ENCODE results near the gene MYO1C. TPM values are rescaled to one million over a fixed set of nuclear protein-coding genes. Genes with fewer than 3 reads are reported as not detected.
"Not testable (repeated sequence)": the region's sequence is repeated elsewhere in the genome, so short reads cannot be mapped to it uniquely, and the experiment has no call there.

MYO1C gene, protein sequence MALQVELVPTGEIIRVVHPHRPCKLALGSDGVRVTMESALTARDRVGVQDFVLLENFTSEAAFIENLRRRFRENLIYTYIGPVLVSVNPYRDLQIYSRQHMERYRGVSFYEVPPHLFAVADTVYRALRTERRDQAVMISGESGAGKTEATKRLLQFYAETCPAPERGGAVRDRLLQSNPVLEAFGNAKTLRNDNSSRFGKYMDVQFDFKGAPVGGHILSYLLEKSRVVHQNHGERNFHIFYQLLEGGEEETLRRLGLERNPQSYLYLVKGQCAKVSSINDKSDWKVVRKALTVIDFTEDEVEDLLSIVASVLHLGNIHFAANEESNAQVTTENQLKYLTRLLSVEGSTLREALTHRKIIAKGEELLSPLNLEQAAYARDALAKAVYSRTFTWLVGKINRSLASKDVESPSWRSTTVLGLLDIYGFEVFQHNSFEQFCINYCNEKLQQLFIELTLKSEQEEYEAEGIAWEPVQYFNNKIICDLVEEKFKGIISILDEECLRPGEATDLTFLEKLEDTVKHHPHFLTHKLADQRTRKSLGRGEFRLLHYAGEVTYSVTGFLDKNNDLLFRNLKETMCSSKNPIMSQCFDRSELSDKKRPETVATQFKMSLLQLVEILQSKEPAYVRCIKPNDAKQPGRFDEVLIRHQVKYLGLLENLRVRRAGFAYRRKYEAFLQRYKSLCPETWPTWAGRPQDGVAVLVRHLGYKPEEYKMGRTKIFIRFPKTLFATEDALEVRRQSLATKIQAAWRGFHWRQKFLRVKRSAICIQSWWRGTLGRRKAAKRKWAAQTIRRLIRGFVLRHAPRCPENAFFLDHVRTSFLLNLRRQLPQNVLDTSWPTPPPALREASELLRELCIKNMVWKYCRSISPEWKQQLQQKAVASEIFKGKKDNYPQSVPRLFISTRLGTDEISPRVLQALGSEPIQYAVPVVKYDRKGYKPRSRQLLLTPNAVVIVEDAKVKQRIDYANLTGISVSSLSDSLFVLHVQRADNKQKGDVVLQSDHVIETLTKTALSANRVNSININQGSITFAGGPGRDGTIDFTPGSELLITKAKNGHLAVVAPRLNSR
- total RNA-seq: 171 and 184 TPM in 2 replicates

GRCh38 chr17:1492249-1493206, at the start of gene MYO1C:
Gene MYO1C, minus strand, starts transcription at chr17:1492686. Its CDS starts 199 bp downstream, at chr17:1492487.
- DNase-seq (ENCODE audit: low read depth in 2 of 2): peak in 1 of 2 donors; percentile 33

DNA sequence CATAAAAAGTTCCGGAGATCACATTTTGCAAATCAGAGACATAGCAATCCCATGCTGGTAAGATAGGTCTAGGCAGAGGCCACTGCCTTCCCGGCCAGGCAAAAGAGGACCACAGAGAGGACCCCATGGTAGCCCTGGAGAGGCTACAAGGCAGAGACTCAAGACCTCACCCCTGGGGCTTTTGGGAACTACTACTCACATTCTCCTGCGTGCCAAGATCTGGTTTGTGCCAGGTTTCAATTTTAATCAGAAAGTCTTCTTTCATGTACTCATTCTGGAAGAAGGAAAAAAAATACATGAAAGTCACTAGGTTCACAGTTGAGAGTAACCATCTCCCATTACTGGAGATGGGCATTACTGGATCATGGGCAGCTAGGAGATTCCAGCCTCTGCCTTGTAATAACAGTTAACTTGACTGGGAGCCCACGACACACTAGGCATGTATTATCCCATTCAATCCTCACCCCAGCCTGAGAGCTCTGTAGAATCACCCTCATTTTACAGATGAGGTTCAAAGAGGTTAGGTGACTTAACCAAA, 49.0 kb upstream of the MYO1C start:
- DNase-seq (ENCODE audit: low read depth in 2 of 2): no peak

- no peak for DNase-seq (ENCODE audit: low read depth in 2 of 2)
Observed at GRCh38 chr17:1539811-1540210, 47.3 kb upstream of the MYO1C start.

GRCh38 chr17:1535737-1536136, 43.3 kb upstream of the MYO1C start:
- DNase-seq (ENCODE audit: low read depth in 2 of 2): no peak

- DNase-seq (ENCODE audit: low read depth in 2 of 2): no peak
Observed at GRCh38 chr17:1533661-1534325, 41.3 kb upstream of the MYO1C start.

DNA sequence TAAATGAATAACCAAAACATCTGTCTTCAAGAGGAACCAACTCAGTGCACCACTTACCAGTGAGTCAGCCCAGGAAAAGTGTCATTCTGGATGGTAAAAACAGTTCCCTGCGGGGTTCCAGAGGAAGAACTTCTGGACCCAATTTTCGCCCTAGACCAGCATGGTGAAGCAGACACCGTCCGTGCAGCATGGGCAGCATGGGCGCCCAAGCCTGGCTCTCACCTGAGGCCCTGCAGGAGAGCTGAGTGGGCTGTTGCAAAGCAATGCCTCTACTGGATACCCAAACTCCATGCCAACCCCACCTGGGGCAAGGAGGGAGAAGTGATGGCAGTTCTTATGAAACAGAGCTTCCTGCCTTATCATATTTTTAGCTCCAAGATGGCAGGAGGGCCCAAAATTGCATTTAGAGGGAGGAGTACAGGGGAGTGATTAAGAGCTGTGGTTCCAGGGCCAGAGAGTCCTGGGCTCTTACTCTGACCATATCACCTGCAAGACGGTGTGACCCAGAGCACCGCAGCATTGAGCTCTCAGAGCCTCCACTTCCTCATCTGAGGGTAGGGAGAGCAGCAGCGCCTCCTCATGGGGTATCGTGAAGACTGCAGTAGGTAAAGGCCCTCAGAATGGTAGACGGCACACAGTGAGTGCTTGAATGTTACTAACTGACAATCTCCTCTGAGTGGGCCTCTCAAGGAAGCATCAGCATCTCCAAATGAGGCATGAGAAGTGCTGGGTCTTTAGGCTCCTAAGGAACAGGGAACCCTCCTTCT, 40.5 kb upstream of the MYO1C start:
- DNase-seq (ENCODE audit: low read depth in 2 of 2): peak in 1 of 2 donors; percentile 46

GRCh38 chr17:1529863-1530262, 37.4 kb upstream of the MYO1C start:
- no peak for DNase-seq (ENCODE audit: low read depth in 2 of 2)

DNA sequence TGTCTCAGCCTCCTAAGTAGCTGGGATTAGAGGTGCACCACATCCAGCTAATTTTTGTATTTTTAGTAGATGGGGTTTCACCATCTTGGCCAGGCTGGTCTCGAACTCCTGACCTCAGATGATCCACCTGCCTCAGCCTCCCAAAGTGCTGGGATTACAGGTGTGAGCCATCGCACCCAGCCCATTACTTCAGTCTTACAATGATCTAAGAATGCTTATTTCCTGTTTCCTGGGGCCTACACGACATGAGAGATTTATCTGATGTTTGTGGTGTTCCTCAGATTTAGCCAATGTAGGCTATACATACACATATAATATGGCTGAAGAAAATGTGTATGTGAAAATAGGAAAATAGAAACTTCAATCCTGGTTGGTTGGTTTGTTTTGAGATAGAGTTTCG, 34.4 kb upstream of the MYO1C start:
- not testable (repeated sequence) for DNase-seq (ENCODE audit: low read depth in 2 of 2)

DNA sequence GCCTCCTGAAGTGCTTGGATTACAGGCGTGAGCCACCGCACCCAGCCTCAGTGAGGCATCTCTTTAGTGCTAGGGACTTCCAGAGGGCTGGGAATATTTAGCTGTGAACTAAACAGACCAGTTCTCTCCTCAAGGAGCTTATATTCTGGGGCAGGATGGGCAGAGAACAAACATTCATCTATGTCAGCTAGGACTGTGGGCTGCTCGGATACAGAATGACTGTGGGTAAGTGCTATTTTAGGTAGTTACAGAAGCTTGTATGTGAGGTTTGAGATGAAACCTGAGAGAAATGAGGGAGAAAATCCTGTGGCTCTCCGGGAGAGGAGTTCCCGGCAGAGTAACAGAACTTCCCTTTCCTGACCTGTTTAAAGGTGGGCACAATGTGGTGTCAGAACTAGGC, 30.1 kb upstream of the MYO1C start:
- no peak for DNase-seq (ENCODE audit: low read depth in 2 of 2)

DNA sequence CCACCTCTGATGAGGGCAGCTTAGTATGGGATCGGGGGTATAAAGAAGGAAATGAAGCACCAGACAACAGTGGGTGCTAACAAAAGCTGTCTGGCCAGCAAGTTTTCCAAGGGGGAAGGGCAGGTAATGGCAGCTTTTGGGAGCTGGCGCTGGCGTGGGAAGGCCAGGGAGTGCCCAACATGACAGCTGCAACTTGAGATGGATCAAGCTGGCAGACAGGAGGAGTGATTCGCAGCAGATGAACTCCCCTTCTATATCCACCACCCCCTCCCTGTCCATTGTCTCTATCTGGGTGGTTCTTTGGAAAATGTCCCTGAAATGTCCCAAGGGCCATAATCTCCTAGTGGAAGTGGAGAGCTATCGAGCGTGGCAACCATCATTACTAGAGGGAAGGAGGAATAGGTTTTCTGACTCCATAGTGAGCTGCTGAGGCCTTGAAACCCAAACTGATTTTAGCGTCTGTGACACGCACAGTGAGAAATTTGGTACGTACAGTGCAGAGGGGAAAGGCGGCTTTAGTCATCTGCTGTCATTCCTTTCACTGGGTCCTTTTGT, 28.7 kb upstream of the MYO1C start:
- DNase-seq (ENCODE audit: low read depth in 2 of 2): no peak

- no peak for DNase-seq (ENCODE audit: low read depth in 2 of 2)
Observed at GRCh38 chr17:1519678-1520077, 27.2 kb upstream of the MYO1C start.

DNA sequence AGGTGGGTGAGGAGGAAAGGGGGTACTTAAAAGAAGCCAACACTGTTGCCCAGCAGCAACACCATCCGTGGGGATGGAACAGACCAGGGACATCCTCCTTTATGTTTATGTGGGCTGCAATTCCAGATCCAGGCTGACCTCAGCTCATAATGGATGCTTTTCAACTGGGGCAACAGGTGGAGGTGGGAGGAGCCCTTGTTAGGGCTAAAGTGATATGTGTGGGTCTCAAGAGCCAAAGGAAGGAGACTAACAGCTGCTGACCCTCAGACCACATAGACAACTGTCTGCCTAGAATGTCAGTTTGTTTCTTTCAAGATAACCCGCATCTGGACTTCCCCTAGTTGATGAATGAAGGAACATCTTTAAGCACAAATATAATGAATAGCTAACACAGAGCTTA, 25.9 kb upstream of the MYO1C start:
- no peak for DNase-seq (ENCODE audit: low read depth in 2 of 2)

GRCh38 chr17:1516388-1517161, 24.1 kb upstream of the MYO1C start, which contains the start of gene INPP5K:
Gene INPP5K, minus strand, starts transcription at chr17:1516612. Its CDS starts 113 bp downstream, at chr17:1516499.
- peak; percentile 90 to 98 for DNase-seq (ENCODE audit: low read depth in 2 of 2)

DNA sequence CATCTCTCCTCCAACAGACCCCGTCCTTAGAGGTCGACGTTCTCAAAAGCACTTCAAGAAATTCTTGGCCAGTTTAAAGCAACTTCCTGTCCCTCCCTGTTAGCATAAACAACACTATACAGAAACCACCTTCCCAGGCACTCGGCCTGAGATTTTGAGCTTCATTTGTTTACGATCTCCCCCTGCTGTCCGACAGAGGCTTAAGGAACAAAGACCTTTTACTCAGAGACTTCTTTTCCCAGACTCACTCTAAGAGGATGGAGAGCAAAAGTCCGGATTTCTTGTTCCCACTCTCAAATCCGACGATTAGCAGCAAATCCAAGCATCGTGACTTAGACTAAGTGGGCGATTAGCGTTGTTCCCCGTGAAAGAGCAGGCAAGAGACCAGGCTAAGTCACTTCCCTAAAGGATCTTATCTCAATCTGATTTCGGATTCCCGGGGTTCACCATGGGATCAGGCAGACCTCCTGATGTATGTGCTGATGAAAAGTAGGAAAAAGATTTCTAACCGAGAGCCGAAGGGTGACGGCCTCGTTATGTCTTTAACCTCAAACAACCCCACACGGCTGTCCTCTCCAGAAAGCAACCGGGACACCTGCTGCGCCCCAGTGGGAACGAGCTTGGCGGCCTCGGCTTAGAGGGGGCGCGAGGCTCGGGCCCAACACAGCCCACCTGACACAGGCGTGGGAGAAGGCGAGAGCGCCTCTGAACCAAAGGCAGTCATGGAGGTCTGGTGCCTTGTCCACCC, 23.3 kb upstream of the MYO1C start:
- peak in 1 of 2 donors; percentile 86 for DNase-seq (ENCODE audit: low read depth in 2 of 2)

- DNase-seq (ENCODE audit: low read depth in 2 of 2): no peak
Observed at GRCh38 chr17:1512351-1512750, 19.9 kb upstream of the MYO1C start.

GRCh38 chr17:1511756-1512321, 19.4 kb upstream of the MYO1C start:
- DNase-seq (ENCODE audit: low read depth in 2 of 2): no peak

DNA sequence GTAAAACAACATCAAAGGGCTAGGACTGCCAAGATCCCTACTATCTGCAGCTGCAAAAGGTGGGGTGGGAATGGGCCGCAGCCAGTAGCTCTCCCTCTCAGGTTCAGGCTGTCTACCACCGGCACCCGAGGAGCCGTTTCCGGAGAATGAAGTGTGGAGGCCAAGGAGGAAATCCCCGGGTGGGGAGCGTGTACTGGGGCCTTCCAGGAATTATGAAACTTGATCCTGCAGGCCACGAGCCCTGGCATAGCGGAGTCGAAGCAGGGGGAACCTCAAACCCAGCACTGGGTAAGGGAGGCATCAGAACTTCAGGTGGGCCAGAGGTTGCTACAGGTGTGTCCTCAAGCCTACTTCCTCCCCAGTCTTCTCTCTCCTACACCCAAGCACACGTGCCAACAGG, 18.8 kb upstream of the MYO1C start:
- DNase-seq (ENCODE audit: low read depth in 2 of 2): peak in 1 of 2 donors; percentile 73
